OCI-LY7 (cell line): Measurements from ENCODE around the gene IGSF22. TPM values are rescaled to one million over a fixed set of nuclear protein-coding genes. Genes with fewer than 3 reads are reported as not detected.

Source experiments
- BruUV-seq: library from RNA; stranded (reverse); fragments of 400-500 nt; replicated peaks from 2 replicates; lab custom pipeline; 2021; lab: Mats Ljungman, UMichigan
- CTCF ChIA-PET: fragments of 300-600 bp; sonication (Branson Sonifier 250); formaldehyde crosslinking; loops from one replicate; lab custom pipeline; 2022; ENCODE audit warnings: antibody characterized with exemption; ENCODE audit not compliant: unreplicated experiment; lab: Charles Lee
- POLR2A ChIA-PET: fragments of 300-600 bp; sonication (Branson Sonifier 250); formaldehyde crosslinking; loops from one replicate; lab custom pipeline; 2022; ENCODE audit warnings: antibody characterized with exemption; lab: Charles Lee
- DNase-seq: peaks from one replicate; pipeline ENCODE4 v3.0.0-alpha.2; 2015; ENCODE audit warnings: low spot score
- H2AFZ ChIP-seq: fragments of 200-600 bp; sonication (generic), shearing (Covaris generic); 2 replicates; pipeline ENCODE4 v1.6.1; 2014; ENCODE audit warnings: mild to moderate bottlenecking, antibody characterized with exemption, low read length, moderate library complexity
- H3K27ac ChIP-seq: fragments of 200-600 bp; sonication (generic); 2 replicates; pipeline ENCODE4 v1.5.1; 2014; ENCODE audit warnings: mixed run types, low read depth, mild to moderate bottlenecking, moderate library complexity, low read length, inconsistent platforms; ENCODE audit not compliant: poor library complexity, severe bottlenecking
- H3K36me3 ChIP-seq: fragments of 200-600 bp; sonication (generic); 2 replicates; pipeline ENCODE4 v1.6.1; 2014; ENCODE audit warnings: mild to moderate bottlenecking, antibody characterized with exemption, low read length, moderate library complexity, mixed read lengths; ENCODE audit not compliant: insufficient read depth
- H3K4me1 ChIP-seq: fragments of 200-600 bp; sonication (generic); 2 replicates; pipeline ENCODE4 v1.5.1; 2014; ENCODE audit warnings: mild to moderate bottlenecking, low read length; ENCODE audit not compliant: insufficient read depth, poor library complexity, severe bottlenecking
- H3K4me2 ChIP-seq: fragments of 200-600 bp; sonication (generic); 2 replicates; pipeline ENCODE4 v1.6.1; 2014; ENCODE audit warnings: mild to moderate bottlenecking, low read length
- H3K4me3 ChIP-seq: fragments of 200-600 bp; sonication (generic); 2 replicates; pipeline ENCODE4 v1.5.1; 2014; ENCODE audit warnings: mild to moderate bottlenecking, low read depth, low read length; ENCODE audit not compliant: poor library complexity, severe bottlenecking
- H3K79me2 ChIP-seq: fragments of 200-600 bp; sonication (generic); 2 replicates; pipeline ENCODE4 v1.6.1; 2016; ENCODE audit warnings: low read depth, mild to moderate bottlenecking, low read length, moderate library complexity, mixed read lengths; ENCODE audit not compliant: insufficient read depth
- H3K9me2 ChIP-seq: fragments of 200-600 bp; sonication (generic); 2 replicates; pipeline ENCODE4 v1.6.1; 2016; ENCODE audit warnings: mild to moderate bottlenecking, low read length, mixed read lengths; ENCODE audit not compliant: insufficient read depth
- H3K9me3 ChIP-seq: fragments of 200-600 bp; sonication (generic); 2 replicates; pipeline ENCODE4 v1.6.1; 2014; ENCODE audit warnings: mild to moderate bottlenecking, mixed run types, low read length, mixed read lengths
- H4K20me1 ChIP-seq: fragments of 200-600 bp; sonication (generic); 2 replicates; pipeline ENCODE4 v1.6.1; 2014; ENCODE audit warnings: mild to moderate bottlenecking, antibody characterized with exemption, low read length, moderate library complexity, mixed read lengths; ENCODE audit not compliant: insufficient read depth
- CTCF ChIP-seq: fragments of 200-600 bp; sonication (generic); conservative IDR thresholded peaks from 2 replicates; pipeline ENCODE4 v1.5.1; 2014; ENCODE audit warnings: mild to moderate bottlenecking, antibody characterized with exemption, low read length, moderate library complexity, mixed read lengths
- EZH2phosphoT487 ChIP-seq: fragments of 200-600 bp; sonication (generic); IDR thresholded peaks from 2 replicates; pipeline ENCODE4 v1.6.1; 2018; ENCODE audit warnings: low read depth, borderline replicate concordance, mild to moderate bottlenecking, mixed run types, antibody characterized with exemption, low read length, moderate library complexity, mixed read lengths
- intact Hi-C: fragments of 100-400 bp; cut with micrococcal nuclease; formaldehyde crosslinking; loops from one replicate; pipeline ENCODE4 v1.10.0; 2022; ENCODE audit not compliant: unreplicated experiment
- total RNA-seq, 2 experiments: library from RNA; depleted of rRNA in 1 of 2; stranded (reverse); fragments of >200 nt in 1 of 2; shearing (Covaris generic) in 1 of 2; gene quantifications; 2 replicates each; pipeline ENCODE4 v1.2.3, GENCODE V29; 2014 to 2022

Gene IGSF22
- total RNA-seq, 2 experiments from 2014 or later = not detected

DNA sequence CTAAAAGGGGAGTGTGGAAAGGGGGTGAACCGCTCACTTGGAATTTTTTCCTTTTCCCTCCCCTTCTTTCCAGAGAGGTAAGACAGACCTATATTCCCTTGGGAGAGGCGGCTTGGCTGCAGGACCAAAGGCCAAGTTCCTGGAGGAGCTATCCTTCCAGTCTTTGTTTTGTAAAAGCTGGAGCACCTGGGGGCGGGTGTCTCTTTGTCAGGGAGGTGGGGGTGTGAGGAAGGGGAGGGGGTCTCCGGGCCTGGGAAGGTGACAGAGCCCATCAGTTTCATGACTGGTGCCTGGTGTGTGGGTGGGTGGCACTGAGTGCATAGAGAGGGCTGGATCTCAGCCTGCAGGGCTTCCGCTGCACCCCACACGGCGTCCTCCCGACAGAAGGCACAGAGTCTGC, 47.1 kb upstream of the IGSF22 start:
- POLR2A ChIA-PET = interaction anchor here (0.6 kb wide), 2 partner anchors 324 to 1487 kb away, joined by 3 to 4 read pairs; no protein-coding TSS in a partner anchor
- Histone ChIP-seq H4K20me1 (no peaks in the 10 kb centered on the region), H2AFZ (no peak overlapping the region), H3K27ac (no peak overlapping the region), H3K4me3 (no peak overlapping the region), H3K36me3 (no peaks in the 10 kb centered on the region), H3K4me2 (no peak overlapping the region), H3K79me2 (no peaks in the 10 kb centered on the region), H3K9me3 (no peaks in the 10 kb centered on the region), H3K4me1 (peaks cover 17% of the 10 kb centered on the region), H3K9me2 (no peaks in the 10 kb centered on the region)
- no peak for DNase-seq
- no TSS peak for BruUV-seq
- CTCF ChIA-PET = interaction anchor here (0.6 to 2.1 kb wide), 2 partner anchors 36 to 51 kb away, joined by 3 to 6 read pairs; no protein-coding TSS in a partner anchor
- intact Hi-C loops = no loop called here
- no peak for TF ChIP-seq CTCF
- TF ChIP-seq EZH2phosphoT487 = no peak

DNA sequence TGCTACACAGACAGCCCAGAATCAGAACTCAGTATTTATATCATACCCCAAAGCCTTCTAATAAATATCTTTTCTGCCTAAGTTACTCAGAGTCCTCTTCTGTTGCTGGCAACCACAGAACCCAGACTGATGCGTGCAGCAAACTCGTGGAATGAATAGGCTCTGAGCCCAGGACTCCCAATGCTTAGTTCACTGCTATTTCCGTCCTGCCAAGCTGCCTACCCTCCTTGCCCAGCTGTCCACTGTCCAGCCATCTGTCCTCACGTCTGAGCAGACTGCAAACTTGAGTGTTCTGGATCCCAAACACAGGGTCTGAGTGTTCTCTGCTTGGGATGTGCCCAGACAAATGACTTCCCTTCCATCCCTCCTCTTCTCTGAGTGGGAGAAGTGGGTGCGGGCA, 46.2 kb upstream of the IGSF22 start:
- no peak for TF ChIP-seq EZH2phosphoT487
- TF ChIP-seq CTCF = no peak
- Histone ChIP-seq H3K36me3 (no peaks in the 10 kb centered on the region), H3K4me3 (no peak overlapping the region), H3K79me2 (no peaks in the 10 kb centered on the region), H3K9me2 (no peaks in the 10 kb centered on the region), H3K9me3 (no peaks in the 10 kb centered on the region), H3K27ac (no peak overlapping the region), H2AFZ (no peak overlapping the region), H4K20me1 (no peaks in the 10 kb centered on the region), H3K4me1 (peaks cover 19% of the 10 kb centered on the region), H3K4me2 (no peak overlapping the region)
- ChIA-PET POLR2A (no interaction called here), CTCF (no interaction called here)
- intact Hi-C loops = no loop called here
- no peak for DNase-seq
- BruUV-seq = no TSS peak

DNA sequence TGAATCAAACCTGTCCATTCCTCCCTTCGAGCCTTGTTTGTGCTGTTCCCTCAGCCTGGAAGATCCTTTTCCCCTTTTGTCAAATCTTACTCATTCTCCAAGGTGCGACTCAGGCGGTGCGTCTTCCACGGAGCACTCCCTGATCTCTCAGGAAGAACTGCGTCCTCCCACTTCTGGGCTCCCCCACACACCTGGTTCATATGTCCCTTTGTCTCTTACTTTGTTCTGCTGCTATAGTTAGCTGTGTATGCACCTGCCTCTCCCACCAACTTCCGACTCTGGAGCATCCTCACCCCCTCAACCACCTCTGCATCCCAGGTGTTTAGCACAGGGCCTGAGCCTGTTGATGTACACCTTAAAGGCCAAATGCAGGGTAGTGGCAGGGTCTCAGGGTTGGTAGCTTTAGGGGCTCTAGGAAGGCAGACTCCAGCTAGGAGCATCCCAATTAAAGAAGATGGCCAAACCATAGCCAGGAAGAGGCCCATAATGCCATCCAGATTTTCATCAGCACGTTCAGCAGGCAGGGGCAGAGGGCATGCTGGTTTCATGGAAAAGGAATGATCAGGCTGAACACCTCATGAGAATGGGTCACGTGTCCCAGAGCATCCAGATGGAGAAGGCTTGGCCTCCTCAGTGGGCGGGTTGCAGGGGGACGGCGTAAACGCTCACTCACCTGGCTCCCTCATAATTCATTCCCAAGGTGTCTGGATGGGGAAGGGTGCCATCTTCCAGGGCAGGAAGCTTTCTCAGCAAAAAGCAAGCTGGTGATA, 45.5 kb upstream of the IGSF22 start:
- ChIA-PET CTCF (no interaction called here), POLR2A (no interaction called here)
- Histone ChIP-seq H3K9me3 (no peaks in the 10 kb centered on the region), H2AFZ (no peak overlapping the region), H3K27ac (no peak overlapping the region), H3K4me2 (no peak overlapping the region), H3K4me3 (no peak overlapping the region), H3K36me3 (no peaks in the 10 kb centered on the region), H3K9me2 (no peaks in the 10 kb centered on the region), H3K79me2 (no peaks in the 10 kb centered on the region), H4K20me1 (no peaks in the 10 kb centered on the region), H3K4me1 (peaks cover 19% of the 10 kb centered on the region)
- no peak for DNase-seq
- intact Hi-C loops = no loop called here
- no peak for TF ChIP-seq EZH2phosphoT487
- TF ChIP-seq CTCF = no peak
- BruUV-seq = no TSS peak
